CD4-positive, alpha-beta T cell treated with Interferon gamma for 1 hour (primary cell): ENCODE measurements around the gene CDPF1.

Experiments used
- DNase-seq: peaks from one replicate; pipeline ENCODE4 v3.0.0-alpha.2; 2020

Gene CDPF1

GRCh38 chr22:46250035-46250782, at the start of gene CDPF1:
CDPF1 (minus strand) TSS chr22:46250293; CDS start chr22:46248284, 2,009 bp downstream.
- DNase-seq: peak; percentile 88

- no peak for DNase-seq
These were observed 49.0 kb upstream of the CDPF1 start for GRCh38 chr22:46299101-46299500.

GRCh38 chr22:46297151-46297812, 47.2 kb upstream of the CDPF1 start:
- no peak for DNase-seq

GRCh38 chr22:46296257-46297150, 46.4 kb upstream of the CDPF1 start, which contains the start of gene GTSE1:
GTSE1 (plus strand) TSS chr22:46296870; CDS start chr22:46297401, 531 bp downstream.
- peak; percentile 99 for DNase-seq

GRCh38 chr22:46295277-46295971, 45.3 kb upstream of the CDPF1 start:
- DNase-seq: no peak

GRCh38 chr22:46294784-46295183, 44.7 kb upstream of the CDPF1 start:
- DNase-seq: no peak

- DNase-seq: no peak
These were observed 43.6 kb upstream of the CDPF1 start for GRCh38 chr22:46293577-46294260.

GRCh38 chr22:46292732-46293131, 42.6 kb upstream of the CDPF1 start:
- no peak for DNase-seq

- DNase-seq: no peak
These were observed 42.1 kb upstream of the CDPF1 start for GRCh38 chr22:46292173-46292572.

GRCh38 chr22:46290843-46291785, 41.0 kb upstream of the CDPF1 start:
- no peak for DNase-seq

GRCh38 chr22:46290121-46290842, 40.2 kb upstream of the CDPF1 start:
- no peak for DNase-seq

GRCh38 chr22:46289244-46289891, 39.3 kb upstream of the CDPF1 start:
- peak; percentile 64 for DNase-seq

GRCh38 chr22:46288846-46289243, 38.8 kb upstream of the CDPF1 start:
- no peak for DNase-seq

GRCh38 chr22:46287873-46288751, 38.0 kb upstream of the CDPF1 start:
- DNase-seq: peak; percentile 64

GRCh38 chr22:46286941-46287872, 37.1 kb upstream of the CDPF1 start:
- DNase-seq: no peak

- no peak for DNase-seq
These were observed 35.9 kb upstream of the CDPF1 start for GRCh38 chr22:46286006-46286405.
